Neural cell (in vitro differentiated cells): ENCODE results near the gene CCL15. TPM values are rescaled to one million over a fixed set of nuclear protein-coding genes. Genes with fewer than 3 reads are reported as not detected.

Experiments used
- H2AFZ ChIP-seq: fragments of 200-600, 300-800 bp; sonication (generic), shearing (Covaris generic); 2 replicates; pipeline ENCODE4 v1.6.0; 2014; ENCODE audit warnings: low read depth, mild to moderate bottlenecking, antibody characterized with exemption, low read length, moderate library complexity
- H3F3A ChIP-seq: fragments of 200-600 bp; shearing (Covaris generic); 2 replicates; pipeline ENCODE4 v1.6.1; 2016; ENCODE audit warnings: mild to moderate bottlenecking, moderate library complexity, mixed read lengths, antibody characterized with exemption, low read length; ENCODE audit not compliant: insufficient read depth, poor library complexity, severe bottlenecking
- H3K27ac ChIP-seq: fragments of 200-600, 300-800 bp; sonication (generic), shearing (Covaris generic); 2 replicates; pipeline ENCODE4 v1.5.1; 2014; ENCODE audit warnings: mild to moderate bottlenecking, low read length, moderate library complexity
- H3K27me3 ChIP-seq: fragments of 300-800, 200-600 bp; sonication (generic), shearing (Covaris generic); 2 replicates; pipeline ENCODE4 v1.6.0; 2014; ENCODE audit warnings: mild to moderate bottlenecking, low read depth, low read length, moderate library complexity; ENCODE audit not compliant: insufficient read depth
- H3K36me3 ChIP-seq: fragments of 300-800, 200-600 bp; sonication (generic), shearing (Covaris generic); 2 replicates; pipeline ENCODE4 v1.5.1; 2014; ENCODE audit warnings: mild to moderate bottlenecking, antibody characterized with exemption, low read length, moderate library complexity; ENCODE audit not compliant: insufficient read depth
- H3K4me2 ChIP-seq: fragments of 300-800, 200-600 bp; sonication (generic), shearing (Covaris generic); 2 replicates; pipeline ENCODE4 v1.6.0; 2014; ENCODE audit warnings: mild to moderate bottlenecking, low read length
- H3K4me3 ChIP-seq: fragments of 300-800, 200-600 bp; sonication (generic), shearing (Covaris generic); 2 replicates; pipeline ENCODE4 v1.5.1; 2014; ENCODE audit warnings: mild to moderate bottlenecking, low read length, moderate library complexity
- H3K79me2 ChIP-seq: fragments of 200-600 bp; shearing (Covaris generic); replicated peaks from 2 replicates; pipeline ENCODE4 v1.6.0; 2014; ENCODE audit warnings: mild to moderate bottlenecking, low read length, moderate library complexity; ENCODE audit not compliant: insufficient read depth
- H3K9ac ChIP-seq: fragments of 300-800, 200-600 bp; sonication (generic), shearing (Covaris generic); 2 replicates; pipeline ENCODE4 v1.6.1; 2016; ENCODE audit warnings: mild to moderate bottlenecking, low read length, mixed read lengths
- H3K9me2 ChIP-seq: fragments of 200-600 bp; shearing (Covaris generic); 2 replicates; pipeline ENCODE4 v1.6.1; 2016; ENCODE audit warnings: mild to moderate bottlenecking, low read length, mixed read lengths; ENCODE audit not compliant: insufficient read depth
- H3K9me3 ChIP-seq: fragments of 200-600, 300-800 bp; sonication (generic), shearing (Covaris generic); 2 replicates; pipeline ENCODE4 v1.6.1; 2016; ENCODE audit warnings: mild to moderate bottlenecking, mixed run types, low read length, moderate library complexity, mixed read lengths
- H4K20me1 ChIP-seq: fragments of 200-600 bp; shearing (Covaris generic); 2 replicates; pipeline ENCODE4 v1.6.1; 2016; ENCODE audit warnings: mild to moderate bottlenecking, mixed run types; ENCODE audit not compliant: insufficient read depth
- EP300 ChIP-seq: fragments of 450-650 bp; conservative IDR thresholded peaks from 2 replicates; pipeline ENCODE4 v1.6.1; 2014; ENCODE audit warnings: antibody characterized with exemption, mild to moderate bottlenecking, moderate library complexity; ENCODE audit not compliant: poor library complexity, severe bottlenecking
- EZH2 ChIP-seq: fragments of 200-600, 300-800 bp; shearing (Covaris generic), sonication (generic); IDR thresholded peaks from 2 replicates; pipeline ENCODE4 v1.6.1; 2014; ENCODE audit warnings: antibody characterized with exemption, low read length, borderline replicate concordance, mild to moderate bottlenecking; ENCODE audit not compliant: insufficient read depth, poor library complexity, severe bottlenecking
- MXI1 ChIP-seq: fragments of 450-650 bp; conservative IDR thresholded peaks from 2 replicates; pipeline ENCODE4 v1.6.1; 2014; ENCODE audit warnings: antibody characterized with exemption, mild to moderate bottlenecking; ENCODE audit not compliant: poor library complexity, severe bottlenecking
- POLR2AphosphoS5 ChIP-seq: IDR thresholded peaks from 2 replicates; pipeline ENCODE4 v1.6.1; 2012
- RAD21 ChIP-seq: fragments of 450-650 bp; conservative IDR thresholded peaks from 2 replicates; pipeline ENCODE4 v1.6.1; 2014; ENCODE audit warnings: antibody characterized with exemption, mild to moderate bottlenecking, moderate library complexity
- REST ChIP-seq: IDR thresholded peaks from 2 replicates; pipeline ENCODE4 v1.6.1; 2012; ENCODE audit warnings: borderline replicate concordance
- SMC3 ChIP-seq: fragments of 450-650 bp; conservative IDR thresholded peaks from 2 replicates; pipeline ENCODE4 v1.6.1; 2014; ENCODE audit warnings: antibody characterized with exemption, mild to moderate bottlenecking, moderate library complexity; ENCODE audit not compliant: poor library complexity
- TAF1 ChIP-seq: IDR thresholded peaks from 2 replicates; pipeline ENCODE4 v1.6.1; 2012; ENCODE audit warnings: low read depth
- polyA plus RNA-seq: library from polyadenylated mRNA; depleted of rRNA; stranded (reverse); fragments of >200 nt; gene quantifications from 2 replicates; pipeline ENCODE4 v1.2.3, GENCODE V29; 2014
- TF ChIP-seq, protein P1 (sequence below): fragments of 450-650 bp; IDR thresholded peaks from 2 replicates; pipeline ENCODE4 v1.5.1; 2014; ENCODE audit warnings: antibody characterized with exemption, mild to moderate bottlenecking, moderate library complexity; ENCODE audit not compliant: poor library complexity, severe bottlenecking

Gene CCL15
- polyA plus RNA-seq, 1 donor from 2014 or later = not detected

GRCh38 chr17:35981908-35982330 lies 19.4 kb downstream of the CCL15 start:
- Histone ChIP-seq H3K36me3 (no peaks in the 10 kb centered on the region), H3K9me3 (no peaks in the 10 kb centered on the region), H3K79me2 (no peaks in the 10 kb centered on the region), H2AFZ (no peak overlapping the region), H3K4me2 (no peak overlapping the region), H3K4me3 (no peak overlapping the region), H3K9me2 (no peaks in the 10 kb centered on the region), H3K9ac (no peak overlapping the region), H3F3A (no peaks in the 10 kb centered on the region), H4K20me1 (no peaks in the 10 kb centered on the region), H3K27ac (no peak overlapping the region), H3K27me3 (no peaks in the 10 kb centered on the region)
- TF ChIP-seq SMC3 (no peak), MXI1 (no peak), TAF1 (no peak), RAD21 (no peak), POLR2AphosphoS5 (no peak), EZH2 (no peak), REST (no peak), EP300 (no peak)
- TF ChIP-seq, protein P1, sequence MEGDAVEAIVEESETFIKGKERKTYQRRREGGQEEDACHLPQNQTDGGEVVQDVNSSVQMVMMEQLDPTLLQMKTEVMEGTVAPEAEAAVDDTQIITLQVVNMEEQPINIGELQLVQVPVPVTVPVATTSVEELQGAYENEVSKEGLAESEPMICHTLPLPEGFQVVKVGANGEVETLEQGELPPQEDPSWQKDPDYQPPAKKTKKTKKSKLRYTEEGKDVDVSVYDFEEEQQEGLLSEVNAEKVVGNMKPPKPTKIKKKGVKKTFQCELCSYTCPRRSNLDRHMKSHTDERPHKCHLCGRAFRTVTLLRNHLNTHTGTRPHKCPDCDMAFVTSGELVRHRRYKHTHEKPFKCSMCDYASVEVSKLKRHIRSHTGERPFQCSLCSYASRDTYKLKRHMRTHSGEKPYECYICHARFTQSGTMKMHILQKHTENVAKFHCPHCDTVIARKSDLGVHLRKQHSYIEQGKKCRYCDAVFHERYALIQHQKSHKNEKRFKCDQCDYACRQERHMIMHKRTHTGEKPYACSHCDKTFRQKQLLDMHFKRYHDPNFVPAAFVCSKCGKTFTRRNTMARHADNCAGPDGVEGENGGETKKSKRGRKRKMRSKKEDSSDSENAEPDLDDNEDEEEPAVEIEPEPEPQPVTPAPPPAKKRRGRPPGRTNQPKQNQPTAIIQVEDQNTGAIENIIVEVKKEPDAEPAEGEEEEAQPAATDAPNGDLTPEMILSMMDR = no peak

- TF ChIP-seq TAF1 = no peak
- TF ChIP-seq, protein P1 = no peak
- no peak for TF ChIP-seq SMC3
- TF ChIP-seq EP300 = no peak
- no peak for TF ChIP-seq MXI1
- no peak for TF ChIP-seq EZH2
- TF ChIP-seq REST = no peak
- no peak for TF ChIP-seq POLR2AphosphoS5
- TF ChIP-seq RAD21 = no peak
- Histone ChIP-seq H3K36me3 (no peaks in the 10 kb centered on the region), H3F3A (no peaks in the 10 kb centered on the region)
These were observed 20.1 kb downstream of the CCL15 start, which contains the start of gene CCL16 for GRCh38 chr17:35981246-35981645. TSS of gene CCL16 (minus strand) at chr17:35981497. CDS start at chr17:35981420, 77 bp downstream.

More at GRCh38 chr17:35981246-35981645, 20.1 kb downstream of the CCL15 start, which contains the start of gene CCL16:
- Histone ChIP-seq H3K9me3 (no peaks in the 10 kb centered on the region), H3K27ac (no peak within 1 kb of the TSS), H3K27me3 (no peaks in the 10 kb centered on the region), H3K4me3 (no peak within 1 kb of the TSS), H3K79me2 (no peaks in the 10 kb centered on the region), H2AFZ (no peak within 1 kb of the TSS), H3K9ac (no peak within 1 kb of the TSS), H4K20me1 (no peaks in the 10 kb centered on the region), H3K4me2 (no peak within 1 kb of the TSS), H3K9me2 (no peaks in the 10 kb centered on the region)
